SK-N-SH (cell line): ENCODE measurements around the gene RASGEF1B. TPM values are rescaled to one million over a fixed set of nuclear protein-coding genes. Genes with fewer than 3 reads are reported as not detected.

Experiments
- CTCF ChIA-PET: fragments of 300-600, 350-600 bp; formaldehyde crosslinking; extraction: SDS; loops from one replicate; lab custom pipeline; 2021; lab: Yijun Ruan, JAX
- POLR2A ChIA-PET: fragments of 350-600 bp; sonication (Branson Sonifier 250); formaldehyde crosslinking; extraction: SDS; loops from one replicate; lab custom pipeline; 2020; ENCODE audit warnings: antibody characterized with exemption, inconsistent platforms; lab: Yijun Ruan, JAX
- DNase-seq: peaks from one replicate; pipeline ENCODE4 v3.0.0; 2012
- H2AFZ ChIP-seq: fragments of 200-600 bp; sonication (generic); 2 replicates; pipeline ENCODE4 v1.8.1; 2016; ENCODE audit warnings: antibody characterized with exemption, mild to moderate bottlenecking, low read depth
- H3F3A ChIP-seq: fragments of 200-600 bp; sonication (generic); replicated peaks from 2 replicates; pipeline ENCODE3; 2016; ENCODE audit warnings: antibody characterized with exemption, mild to moderate bottlenecking; ENCODE audit not compliant: insufficient read depth
- H3K27ac ChIP-seq, 2 experiments: fragments of 200-500 bp in 1 of 2; fragments of 200-600 bp in 1 of 2; sonication (Bioruptor generic) in 1 of 2; sonication (generic), shearing (Covaris generic) in 1 of 2; 2 replicates each; pipeline versions ENCODE4 v1.5.1 to v1.6.1; 2014 to 2016; ENCODE audit warnings: low read depth in 2 of 2, inconsistent platforms in 1 of 2, low read length in 1 of 2, mild to moderate bottlenecking in 1 of 2, mixed read lengths in 1 of 2
- H3K27me3 ChIP-seq: fragments of 200-600 bp; sonication (generic), shearing (Covaris generic); 2 replicates; pipeline ENCODE4 v1.6.1; 2016; ENCODE audit warnings: mixed run types; ENCODE audit not compliant: insufficient read depth
- H3K36me3 ChIP-seq, 2 experiments: fragments of 200-500 bp in 1 of 2; fragments of 200-600 bp in 1 of 2; sonication (Bioruptor generic) in 1 of 2; sonication (generic) in 1 of 2; replicated peaks in 1 of 2; 2 replicates each; pipeline versions ENCODE3 to v1.5.1; 2014 to 2016; ENCODE audit warnings: low read length in 1 of 2, mild to moderate bottlenecking in 1 of 2; ENCODE audit not compliant: insufficient read depth in 2 of 2, control insufficient read depth in 1 of 2
- H3K4me1 ChIP-seq, 2 experiments: fragments of 200-500 bp in 1 of 2; fragments of 200-600 bp in 1 of 2; sonication (Bioruptor generic) in 1 of 2; sonication (generic), shearing (Covaris generic) in 1 of 2; 2 replicates each; pipeline versions ENCODE4 v1.5.1 to v1.6.1; 2014 to 2016; ENCODE audit warnings: low read depth in 1 of 2, low read length in 1 of 2, mixed run types in 1 of 2; ENCODE audit not compliant: insufficient read depth in 2 of 2, control insufficient read depth in 1 of 2
- H3K4me2 ChIP-seq: fragments of 200-600 bp; sonication (generic), shearing (Covaris generic); 2 replicates; pipeline ENCODE4 v1.6.1; 2017; ENCODE audit warnings: mixed run types
- H3K4me3 ChIP-seq, 2 experiments: fragments of 200-500 bp in 1 of 2; fragments of 200-600 bp in 1 of 2; sonication (Bioruptor generic) in 1 of 2; sonication (generic), shearing (Covaris generic) in 1 of 2; 2 replicates each; pipeline versions ENCODE4 v1.5.1 to v1.8.1; 2014 to 2016; ENCODE audit warnings: low read depth in 2 of 2, inconsistent platforms in 1 of 2, low read length in 1 of 2, mild to moderate bottlenecking in 1 of 2, mixed read lengths in 1 of 2, moderate library complexity in 1 of 2
- H3K79me2 ChIP-seq: fragments of 200-600 bp; sonication (generic); 2 replicates; pipeline ENCODE4 v1.8.1; 2017; ENCODE audit warnings: mild to moderate bottlenecking; ENCODE audit not compliant: insufficient read depth
- H3K9ac ChIP-seq: fragments of 200-600 bp; sonication (generic); 2 replicates; pipeline ENCODE4 v1.6.1; 2017; ENCODE audit warnings: mixed run types
- H3K9me2 ChIP-seq: fragments of 200-600 bp; sonication (generic); 2 replicates; pipeline ENCODE4 v1.6.1; 2017; ENCODE audit warnings: mixed run types
- H3K9me3 ChIP-seq: fragments of 200-600 bp; sonication (generic); 2 replicates; pipeline ENCODE4 v1.6.1; 2017; ENCODE audit warnings: mixed run types, mild to moderate bottlenecking, moderate library complexity
- H4K20me1 ChIP-seq: fragments of 200-600 bp; sonication (generic); 2 replicates; pipeline ENCODE4 v1.6.1; 2017; ENCODE audit warnings: mild to moderate bottlenecking, mixed run types; ENCODE audit not compliant: insufficient read depth
- ELF1 ChIP-seq: IDR thresholded peaks from 2 replicates; pipeline ENCODE4 v1.4.0; 2012
- FOXJ3 ChIP-seq: sonication (generic); formaldehyde crosslinking; IDR thresholded peaks from 2 replicates; pipeline ENCODE4 v1.5.1; 2020; ENCODE audit warnings: mild to moderate bottlenecking, missing genetic modification reagents
- GABPA ChIP-seq: IDR thresholded peaks from 2 replicates; pipeline ENCODE4 v1.4.0; 2012; ENCODE audit warnings: low read depth, mild to moderate bottlenecking
- IRF3 ChIP-seq: fragments of 150-350 bp; IDR thresholded peaks from 2 replicates; pipeline ENCODE4 v1.6.1; 2016; ENCODE audit warnings: mild to moderate bottlenecking, low read depth, low read length
- MEF2A ChIP-seq: IDR thresholded peaks from 2 replicates; pipeline ENCODE4 v1.4.0; 2012; ENCODE audit warnings: low read depth, borderline replicate concordance
- MXI1 ChIP-seq: IDR thresholded peaks from 2 replicates; pipeline ENCODE4 v1.6.1; 2012; ENCODE audit warnings: mild to moderate bottlenecking, low read depth, low read length, improper control_type of control experiment
- POLR2AphosphoS5 ChIP-seq: IDR thresholded peaks from 2 replicates; pipeline ENCODE4 v1.6.1; 2012; ENCODE audit warnings: low read depth, low read length
- RAD21 ChIP-seq: IDR thresholded peaks from 2 replicates; pipeline ENCODE4 v1.6.1; 2012; ENCODE audit warnings: mild to moderate bottlenecking, low read length
- RCOR1 ChIP-seq: fragments of 150-350 bp; IDR thresholded peaks from 2 replicates; pipeline ENCODE4 v1.6.1; 2017; ENCODE audit warnings: antibody characterized with exemption, low read length
- RXRA ChIP-seq: IDR thresholded peaks from 2 replicates; pipeline ENCODE4 v1.4.0; 2012; ENCODE audit warnings: low read depth, mild to moderate bottlenecking, borderline replicate concordance
- SIN3A ChIP-seq: IDR thresholded peaks from 2 replicates; pipeline ENCODE4 v1.6.1; 2012; ENCODE audit warnings: low read depth, mild to moderate bottlenecking, low read length, moderate library complexity, borderline replicate concordance
- SMC3 ChIP-seq: IDR thresholded peaks from 2 replicates; pipeline ENCODE4 v1.6.1; 2012; ENCODE audit warnings: low read depth, low read length, improper control_type of control experiment
- TAF1 ChIP-seq: IDR thresholded peaks from 2 replicates; pipeline ENCODE4 v1.6.1; 2012; ENCODE audit warnings: low read depth, mild to moderate bottlenecking, low read length, moderate library complexity, borderline replicate concordance
- TCF12 ChIP-seq: IDR thresholded peaks from 2 replicates; pipeline ENCODE4 v1.4.0; 2012
- USF1 ChIP-seq: IDR thresholded peaks from 2 replicates; pipeline ENCODE4 v1.4.0; 2012; ENCODE audit warnings: low read depth, borderline replicate concordance
- USF2 ChIP-seq: fragments of 150-350 bp; IDR thresholded peaks from 2 replicates; pipeline ENCODE4 v1.6.1; 2017; ENCODE audit warnings: antibody characterized with exemption, low read length, low read depth, borderline replicate concordance
- YY1 ChIP-seq: IDR thresholded peaks from 2 replicates; pipeline ENCODE4 v1.4.0; 2012; ENCODE audit warnings: low read depth, mild to moderate bottlenecking
- ZBTB33 ChIP-seq: IDR thresholded peaks from 2 replicates; pipeline ENCODE4 v1.4.0; 2012; ENCODE audit warnings: low read depth, borderline replicate concordance
- WGBS: methylation state at CpG from one replicate; pipeline ENCODE4 v1.1.6; 2017; ENCODE audit warnings: low lambda C conversion rate; 5-methylcytosine and 5-hydroxymethylcytosine counted together
- polyA plus RNA-seq, 3 experiments: library from polyadenylated mRNA; depleted of rRNA; stranded (reverse); fragments of >200 nt; gene quantifications; 2 replicates each; pipeline ENCODE4 v1.2.3, GENCODE V29; 2012

The RASGEF1B gene
- polyA plus RNA-seq, 1 of the 3 experiments (the other 2 are of a cell fraction) = not detected

- TF ChIP-seq IRF3 = no peak
- TF ChIP-seq POLR2AphosphoS5 = no peak
- TF ChIP-seq MEF2A = no peak
- TF ChIP-seq, all 33 proteins: peak for 0
Observed at GRCh38 chr4:81431971-81432370, 39.7 kb downstream of the RASGEF1B start (continued).

- Histone ChIP-seq H3K9ac (no peak overlapping the region), H3K4me1 (no peaks in the 10 kb centered on the region), H3K9me3 (no peaks in the 10 kb centered on the region), H3K27me3 (peaks cover 11% of the 10 kb centered on the region; the same call in 1 of the 2 replicates), H3F3A (no peaks in the 10 kb centered on the region), H3K79me2 (no peaks in the 10 kb centered on the region), H3K36me3 (no peaks in the 10 kb centered on the region), H3K4me2 (no peak overlapping the region), H3K4me3 (no peak overlapping the region), H4K20me1 (no peaks in the 10 kb centered on the region), H2AFZ (no peak overlapping the region), H3K27ac (no peak overlapping the region), H3K9me2 (no peaks in the 10 kb centered on the region)
- 26% methylated on average over 19 of the region's 25 CpGs for WGBS
- TF ChIP-seq TAF1 (no peak), USF2 (no peak), SIN3A (no peak), GABPA (no peak), ELF1 (no peak), POLR2AphosphoS5 (no peak), RAD21 (no peak), SMC3 (no peak), YY1 (no peak), RCOR1 (no peak), MXI1 (no peak), RXRA (no peak), IRF3 (no peak), TCF12 (no peak), USF1 (no peak), FOXJ3 (CRISPR knock-in tag) (no peak), ZBTB33 (no peak)
- CTCF ChIA-PET = no interaction called here
- no peak for DNase-seq
- POLR2A ChIA-PET = no interaction called here
Observed at GRCh38 chr4:81429607-81430006, 42.1 kb downstream of the RASGEF1B start.
